Right cardiac atrium (tissue), 5 donors: ENCODE measurements around the gene GRK6. TPM values are rescaled to one million over a fixed set of nuclear protein-coding genes. Genes with fewer than 3 reads are reported as not detected.

Source experiments
- ATAC-seq, 2 donors: fragments of 200-7000 bp; cut with Tn5 transposase; one replicate each; pipeline versions ENCODE4 v1.8.0 to v1.9.1; 2020; ENCODE audit warnings: moderate library complexity in 2 of 2, mild to moderate bottlenecking in 1 of 2
- DNase-seq, 3 donors: peaks; one replicate each; pipeline ENCODE4 v3.0.0-alpha.2; 2020
- H3K27ac ChIP-seq: one replicate; pipeline ENCODE4 v1.5.1; 2013; ENCODE audit warnings: mild to moderate bottlenecking, low read length, control low read depth, moderate library complexity
- H3K27me3 ChIP-seq: one replicate; pipeline ENCODE4 v1.6.1; 2013; ENCODE audit not compliant: control insufficient read depth, insufficient read depth
- H3K4me1 ChIP-seq: one replicate; pipeline ENCODE4 v1.6.1; 2013; ENCODE audit warnings: low read length; ENCODE audit not compliant: control insufficient read depth, insufficient read depth
- H3K4me3 ChIP-seq: one replicate; pipeline ENCODE4 v1.5.1; 2013; ENCODE audit warnings: low read length, control low read depth
- H3K9me3 ChIP-seq: one replicate; pipeline ENCODE4 v1.6.1; 2013; ENCODE audit warnings: low read length; ENCODE audit not compliant: control insufficient read depth
- WGBS: extraction: QIAGEN DNeasy Blood & Tissue Kit; methylation state at CpG from one replicate; pipeline ENCODE4 v1.1.7; 2013; 5-methylcytosine and 5-hydroxymethylcytosine counted together
- intact Hi-C, 4 donors: fragments of 100-400 bp; cut with DNase I; formaldehyde crosslinking; loops; one replicate each; pipeline versions ENCODE4 v1.11.0 to v1.14.0; 2022 to 2023
- polyA plus RNA-seq: library from polyadenylated mRNA; stranded (reverse); fragments of 200-250 nt; gene quantifications from one replicate; pipeline ENCODE4 v1.2.3, GENCODE V29; 2013
- total RNA-seq, 4 donors: library from RNA; stranded (reverse); fragmentation: NEBNext Ultra II Directional; extraction: Animal tissue kit (Norgen Biotek cat#: 25700); gene quantifications; one replicate each; pipeline ENCODE4 v1.2.1, GENCODE V29; 2021
- donor health status: healthy with polysubstance abuse.
- donor health status: DM: no; HTN: yes; CAD: no.
- donor health status: DM: no; HTN: no; CAD: no.
- donor health status: DM: no; HTN: yes; CAD: no; lungs with severe emphysema.
- donor health status: DM: yes; HTN: yes; CAD: no.

GRK6 gene
- total and polyA plus RNA-seq, 5 donors: 7.4 to 16.9 (median 15.1) TPM

GRCh38 chr5:177387405-177387804 is 39.1 kb upstream of the GRK6 start:
- Histone ChIP-seq H3K27ac (no peak overlapping the region), H3K4me1 (no peaks in the 10 kb centered on the region), H3K27me3 (no peaks in the 10 kb centered on the region), H3K9me3 (no peaks in the 10 kb centered on the region), H3K4me3 (no peak overlapping the region)
- 86% methylated on average over 14 of the region's 14 CpGs for WGBS
- intact Hi-C loops: loop anchor here in 1 of 4 donors (5.0 kb wide), 1 partner anchor 115 kb away; no protein-coding TSS in a partner anchor
- ATAC-seq: no peak
- no peak for DNase-seq

GRCh38 chr5:177388521-177389052 is 37.9 kb upstream of the GRK6 start:
- intact Hi-C loops: loop anchor here in 1 of 4 donors (5.0 kb wide), 1 partner anchor 114 kb away; no protein-coding TSS in a partner anchor
- Histone ChIP-seq H3K9me3 (no peaks in the 10 kb centered on the region), H3K4me1 (no peaks in the 10 kb centered on the region), H3K27me3 (no peaks in the 10 kb centered on the region), H3K4me3 (no peak overlapping the region), H3K27ac (no peak overlapping the region)
- DNase-seq: no peak
- WGBS: 90% methylated on average over 10 of the region's 10 CpGs
- no peak for ATAC-seq

GRCh38 chr5:177389241-177390169 is 37.0 kb upstream of the GRK6 start:
- WGBS: 28% methylated on average over 21 of the region's 21 CpGs
- intact Hi-C loops: loop anchor here (1.0 to 5.0 kb wide), 4 partner anchors 63 to 113 kb away; no protein-coding TSS in a partner anchor
- DNase-seq: peak in 2 of 3 donors; percentile 40 to 64
- no peak overlapping the region for H3K4me3 ChIP-seq
- H3K27ac ChIP-seq: no peak overlapping the region
- ATAC-seq: peak; percentile 20 to 26
- H3K4me1 ChIP-seq: no peaks in the 10 kb centered on the region
- no peaks in the 10 kb centered on the region for H3K9me3 ChIP-seq
- H3K27me3 ChIP-seq: no peaks in the 10 kb centered on the region

- DNase-seq (peak; percentile 72 to 88 (median 83)), ATAC-seq (peak; percentile 81 to 84)
- Histone ChIP-seq H3K4me1 (no peaks in the 10 kb centered on the region), H3K4me3 (no peak overlapping the region), H3K27me3 (no peaks in the 10 kb centered on the region), H3K27ac (no peak overlapping the region), H3K9me3 (no peaks in the 10 kb centered on the region)
- intact Hi-C loops: loop anchor here in 3 of 4 donors (1.0 to 5.0 kb wide), 4 partner anchors 62 to 112 kb away; no protein-coding TSS in a partner anchor
- 22% methylated on average over 13 of the region's 13 CpGs for WGBS
Observed at GRCh38 chr5:177390363-177391300, 35.8 kb upstream of the GRK6 start.

GRCh38 chr5:177392765-177393164 is 33.7 kb upstream of the GRK6 start:
- H3K27me3 ChIP-seq: no peaks in the 10 kb centered on the region
- WGBS: 79% methylated on average over 5 of the region's 5 CpGs

GRCh38 chr5:177393206-177393765 is 33.2 kb upstream of the GRK6 start:
- WGBS: 72% methylated on average over 1 of the region's 1 CpG
- Histone ChIP-seq H3K27ac (no peak overlapping the region), H3K4me1 (no peaks in the 10 kb centered on the region), H3K9me3 (no peaks in the 10 kb centered on the region), H3K4me3 (no peak overlapping the region), H3K27me3 (no peaks in the 10 kb centered on the region)
- ATAC-seq (no peak), DNase-seq (no peak)
- intact Hi-C loops: loop anchor here in 3 of 4 donors (5.0 kb wide), 2 partner anchors 59 to 109 kb away; no protein-coding TSS in a partner anchor

More at GRCh38 chr5:177392765-177393164, 33.7 kb upstream of the GRK6 start:
- no peak for ATAC-seq
- no peaks in the 10 kb centered on the region for H3K9me3 ChIP-seq
- no peaks in the 10 kb centered on the region for H3K4me1 ChIP-seq
- no peak overlapping the region for H3K4me3 ChIP-seq
- H3K27ac ChIP-seq: no peak overlapping the region
- no peak for DNase-seq
- intact Hi-C loops: loop anchor here in 3 of 4 donors (5.0 kb wide), 2 partner anchors 60 to 110 kb away; no protein-coding TSS in a partner anchor

- H3K4me1 ChIP-seq: no peaks in the 10 kb centered on the region
- intact Hi-C loops: loop anchor here in 3 of 4 donors (5.0 kb wide), 2 partner anchors 58 to 108 kb away; no protein-coding TSS in a partner anchor
- no peaks in the 10 kb centered on the region for H3K9me3 ChIP-seq
- no peak overlapping the region for H3K27ac ChIP-seq
- no peaks in the 10 kb centered on the region for H3K27me3 ChIP-seq
- WGBS: 58% methylated on average over 5 of the region's 5 CpGs
- DNase-seq: no peak
- H3K4me3 ChIP-seq: no peak overlapping the region
- ATAC-seq: no peak
Observed at GRCh38 chr5:177393990-177394389, 32.5 kb upstream of the GRK6 start.

GRCh38 chr5:177396078-177396477 is 30.4 kb upstream of the GRK6 start:
- H3K4me3 ChIP-seq: no peak overlapping the region
- no peak overlapping the region for H3K27ac ChIP-seq
- DNase-seq: no peak
- intact Hi-C loops: loop anchor here in 1 of 4 donors (5.0 kb wide), 1 partner anchor 56 kb away; no protein-coding TSS in a partner anchor
- no peaks in the 10 kb centered on the region for H3K27me3 ChIP-seq
- H3K9me3 ChIP-seq: no peaks in the 10 kb centered on the region
- 52% methylated on average over 8 of the region's 8 CpGs for WGBS
- ATAC-seq: no peak
- no peaks in the 10 kb centered on the region for H3K4me1 ChIP-seq

GRCh38 chr5:177396807-177397206 is 29.7 kb upstream of the GRK6 start:
- no peak for ATAC-seq

GRCh38 chr5:177397875-177398390 is 28.5 kb upstream of the GRK6 start:
- WGBS: 85% methylated on average over 16 of the region's 16 CpGs
- no peak for ATAC-seq
- no peak overlapping the region for H3K27ac ChIP-seq
- intact Hi-C loops: loop anchor here in 1 of 4 donors (5.0 kb wide), 1 partner anchor 54 kb away; no protein-coding TSS in a partner anchor
- H3K4me3 ChIP-seq: no peak overlapping the region
- H3K27me3 ChIP-seq: no peaks in the 10 kb centered on the region
- no peaks in the 10 kb centered on the region for H3K9me3 ChIP-seq
- no peak for DNase-seq
- no peaks in the 10 kb centered on the region for H3K4me1 ChIP-seq

More at GRCh38 chr5:177396807-177397206, 29.7 kb upstream of the GRK6 start:
- Histone ChIP-seq H3K4me3 (no peak overlapping the region), H3K27ac (no peak overlapping the region), H3K9me3 (no peaks in the 10 kb centered on the region), H3K4me1 (no peaks in the 10 kb centered on the region), H3K27me3 (no peaks in the 10 kb centered on the region)
- intact Hi-C loops: loop anchor here in 1 of 4 donors (5.0 kb wide), 1 partner anchor 55 kb away; no protein-coding TSS in a partner anchor
- 89% methylated on average over 10 of the region's 10 CpGs for WGBS
- DNase-seq: no peak
